Measurements from ENCODE around the gene SREBF1. TPM values are rescaled to one million over a fixed set of nuclear protein-coding genes. Genes with fewer than 3 reads are reported as not detected.

Gene SREBF1
- total and polyA plus RNA-seq, 8 donors: 13.1 to 207 (median 80.3) TPM

DNA sequence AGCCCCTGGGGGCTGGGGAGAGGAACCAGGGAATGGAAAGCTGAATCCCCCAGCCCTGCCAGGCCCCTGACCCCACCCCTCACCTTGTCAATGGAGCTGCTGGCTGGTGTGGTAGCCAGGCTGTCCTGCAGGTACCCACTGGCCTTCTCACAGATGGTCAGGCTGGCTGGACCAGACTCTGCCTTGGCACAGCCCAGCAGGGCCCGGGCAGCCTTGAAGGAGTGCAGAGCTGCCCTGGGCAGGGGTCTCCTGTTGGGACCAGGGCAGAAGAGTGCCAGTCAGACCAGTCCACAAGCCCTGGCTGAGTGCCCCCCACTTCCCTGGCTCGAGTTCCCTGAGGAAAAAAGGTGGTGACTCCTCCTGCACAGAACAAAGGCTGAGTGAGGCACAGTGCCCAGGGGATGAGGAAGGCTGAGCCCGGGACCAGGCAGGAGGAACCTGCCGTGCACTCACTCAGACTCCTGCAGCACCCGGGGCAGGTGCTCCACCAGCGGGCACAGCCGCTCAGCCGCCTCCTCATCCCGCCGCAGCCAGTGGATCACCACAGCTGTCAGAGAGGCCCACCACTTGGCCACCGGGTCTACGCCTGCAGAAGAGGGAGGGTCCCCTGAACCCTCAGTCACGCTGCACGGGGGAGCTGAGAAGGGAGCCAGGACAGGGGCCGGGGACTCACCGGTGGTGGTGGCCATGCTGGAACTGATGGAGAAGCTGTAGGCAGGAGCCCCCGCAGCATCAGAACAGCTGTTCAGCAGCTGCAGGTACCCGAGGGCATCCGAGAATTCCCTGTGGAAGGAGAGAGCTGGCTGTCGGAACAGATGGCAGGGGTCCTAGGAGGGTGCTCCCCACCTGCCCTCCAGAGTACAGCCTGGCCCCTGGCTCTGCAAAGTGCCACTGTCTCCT is 22.4 kb downstream of the SREBF1 start:
- no peaks in the 10 kb centered on the region for H3K9me3 ChIP-seq
- peak overlapping the region in 1 of 5 donors; percentile 24 for H3K27ac ChIP-seq
- H3K4me3 ChIP-seq: no peak overlapping the region
- DNase-seq: no peak
- 69 to 80% (median 78%) methylated on average over 13 to 20 of the region's 20 CpGs for WGBS, 5 donors
- H3K36me3 ChIP-seq: peaks cover 60 to 92% (median 77%) of the 10 kb centered on the region in 4 donors
- TF ChIP-seq EP300 (IDR thresholded peaks at IDR 0.05) (no peak), POLR2AphosphoS5 (IDR thresholded peaks at IDR 0.05) (no peak), POLR2A (IDR thresholded peaks at IDR 0.05) (no peak), CTCF (IDR thresholded peaks at IDR 0.05) (no peak)
- no peaks in the 10 kb centered on the region for H3K27me3 ChIP-seq
- intact Hi-C loops (cut with DNase I; ENCODE audit: low total_unique reads): loop anchor here (5.0 kb wide), 1 partner anchor 48 kb away; no protein-coding TSS in a partner anchor
- H3K4me1 ChIP-seq: peaks cover 39 to 82% (median 59%) of the 10 kb centered on the region in 4 donors

DNA sequence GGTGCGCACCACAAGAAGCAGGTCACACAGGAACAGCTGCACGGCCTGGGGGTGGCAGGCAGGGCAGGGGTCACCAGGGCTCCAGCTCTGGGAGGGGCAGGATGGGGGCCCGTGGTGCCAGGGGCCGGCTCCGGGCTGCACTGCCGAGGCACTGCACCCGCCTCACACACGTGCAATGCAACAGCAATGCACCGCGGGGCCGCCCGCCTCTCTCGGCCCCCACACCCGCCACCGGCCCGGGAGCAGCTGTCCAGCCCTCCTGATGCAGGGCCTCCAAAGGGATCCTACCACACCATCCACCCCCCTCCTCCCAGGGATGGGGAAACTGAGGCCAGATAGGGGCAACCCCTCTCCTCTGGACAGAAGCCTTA is 23.1 kb downstream of the SREBF1 start:
- WGBS, 5 donors: 75 to 100% (median 84%) methylated on average over 1 to 16 of the region's 16 CpGs
- no peak overlapping the region for H3K4me3 ChIP-seq
- no peak for DNase-seq
- intact Hi-C loops (cut with DNase I; ENCODE audit: low total_unique reads): loop anchor here (5.0 kb wide), 1 partner anchor 49 kb away; no protein-coding TSS in a partner anchor
- H3K9me3 ChIP-seq: no peaks in the 10 kb centered on the region
- peaks cover 34 to 80% (median 57%) of the 10 kb centered on the region in 4 donors for H3K4me1 ChIP-seq
- H3K36me3 ChIP-seq: peaks cover 53 to 89% (median 72%) of the 10 kb centered on the region in 4 donors
- no peak overlapping the region for H3K27ac ChIP-seq
- H3K27me3 ChIP-seq: no peaks in the 10 kb centered on the region
- TF ChIP-seq POLR2AphosphoS5 (IDR thresholded peaks at IDR 0.05) (no peak), CTCF (IDR thresholded peaks at IDR 0.05) (no peak), POLR2A (IDR thresholded peaks at IDR 0.05) (no peak), EP300 (IDR thresholded peaks at IDR 0.05) (no peak)

DNA sequence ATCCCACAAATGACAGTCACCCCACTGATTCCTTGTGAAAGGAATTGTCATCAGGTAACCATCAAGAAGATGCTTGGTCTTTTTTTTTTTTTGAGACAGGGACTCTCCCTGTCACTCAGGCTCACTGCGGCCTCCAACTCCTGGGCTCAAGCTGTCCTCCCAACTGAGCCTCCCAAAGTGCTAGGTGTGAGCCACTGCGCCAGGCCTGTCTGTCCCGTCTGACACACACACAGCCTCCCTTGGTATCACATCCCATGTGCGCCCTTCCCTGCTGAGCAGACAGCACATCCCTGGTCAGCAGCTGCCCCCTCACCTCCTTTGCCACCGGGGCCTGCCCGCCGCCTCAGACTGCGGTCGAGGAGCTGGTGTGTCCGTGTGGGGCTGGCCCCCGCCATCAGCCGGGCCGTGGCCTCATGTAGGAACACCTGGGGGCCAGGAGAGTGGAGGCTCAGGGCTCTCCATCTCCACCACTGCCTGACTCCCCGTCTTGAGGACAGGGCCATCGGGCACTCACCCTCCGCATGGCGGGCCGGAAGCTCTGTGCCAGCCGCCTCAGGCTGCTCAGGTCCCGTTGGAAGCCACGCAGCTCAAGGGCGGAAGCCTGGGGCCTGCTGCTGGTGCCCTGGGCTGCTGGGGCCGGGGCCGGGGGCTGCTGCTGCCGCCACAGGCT is 23.6 kb downstream of the SREBF1 start:
- intact Hi-C loops (cut with DNase I; ENCODE audit: low total_unique reads): loop anchor here (5.0 kb wide), 1 partner anchor 49 kb away; no protein-coding TSS in a partner anchor
- H3K27ac ChIP-seq: peak overlapping the region in 3 of 5 donors; percentile 55 to 65 (median 58)
- WGBS, 5 donors: 89 to 94% (median 93%) methylated on average over 14 to 25 of the region's 25 CpGs
- H3K4me1 ChIP-seq: peaks cover 29 to 75% (median 54%) of the 10 kb centered on the region in 4 donors
- no peaks in the 10 kb centered on the region for H3K9me3 ChIP-seq
- H3K27me3 ChIP-seq: no peaks in the 10 kb centered on the region
- no peak for DNase-seq
- TF ChIP-seq CTCF (IDR thresholded peaks at IDR 0.05): no peak
- TF ChIP-seq POLR2A (IDR thresholded peaks at IDR 0.05): no peak
- TF ChIP-seq EP300 (IDR thresholded peaks at IDR 0.05): no peak
- no peak for TF ChIP-seq POLR2AphosphoS5 (IDR thresholded peaks at IDR 0.05)
- H3K4me3 ChIP-seq: no peak overlapping the region
- peaks cover 48 to 84% (median 67%) of the 10 kb centered on the region in 4 donors for H3K36me3 ChIP-seq

Measured in stomach (tissue), 9 donors.